GM19397 (cell line): Measurements from ENCODE around the gene PLAGL2.
"Not testable (repeated sequence)": the region's sequence is repeated elsewhere in the genome, so short reads cannot be mapped to it uniquely, and the experiment has no call there.

Experiments used
- ATAC-seq: cut with Tn5 transposase; IDR thresholded peaks from one replicate; pipeline ENCODE4 v1.9.1; 2021; ENCODE audit warnings: mild to moderate bottlenecking, moderate library complexity; ENCODE audit not compliant: unreplicated experiment

PLAGL2 gene

GRCh38 chr20:32207626-32208498 lies at the start of gene PLAGL2, which contains the start of gene POFUT1:
Gene PLAGL2, minus strand, starts transcription at chr20:32207743. Its CDS starts 5,565 bp downstream, at chr20:32202178.
Gene POFUT1, plus strand, starts transcription at chr20:32207880. Its CDS starts 62 bp downstream, at chr20:32207942.
- peak; percentile 88 for ATAC-seq

DNA sequence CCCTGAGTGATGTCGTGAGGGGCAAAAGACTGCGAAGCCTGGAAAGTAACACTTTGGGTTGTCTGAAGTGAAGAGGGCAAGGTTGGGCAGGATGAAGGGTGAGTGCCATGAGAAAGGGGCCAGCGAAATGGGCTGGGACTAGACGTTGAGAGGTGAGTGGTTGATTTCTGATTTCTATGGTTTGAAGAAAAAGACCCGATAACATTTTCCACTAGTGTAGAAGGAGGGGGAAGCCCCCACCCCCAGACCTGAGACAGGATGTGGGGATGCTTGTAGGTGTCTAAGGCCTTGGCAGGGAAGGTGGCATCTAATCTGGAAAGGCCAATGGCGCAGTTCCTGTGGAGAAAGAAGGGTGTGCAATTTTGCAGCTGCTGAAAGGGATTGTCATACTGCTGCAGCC lies 44.6 kb upstream of the PLAGL2 start:
- ATAC-seq = no peak

- no peak for ATAC-seq
Observed at GRCh38 chr20:32251470-32251869, 43.9 kb upstream of the PLAGL2 start.

DNA sequence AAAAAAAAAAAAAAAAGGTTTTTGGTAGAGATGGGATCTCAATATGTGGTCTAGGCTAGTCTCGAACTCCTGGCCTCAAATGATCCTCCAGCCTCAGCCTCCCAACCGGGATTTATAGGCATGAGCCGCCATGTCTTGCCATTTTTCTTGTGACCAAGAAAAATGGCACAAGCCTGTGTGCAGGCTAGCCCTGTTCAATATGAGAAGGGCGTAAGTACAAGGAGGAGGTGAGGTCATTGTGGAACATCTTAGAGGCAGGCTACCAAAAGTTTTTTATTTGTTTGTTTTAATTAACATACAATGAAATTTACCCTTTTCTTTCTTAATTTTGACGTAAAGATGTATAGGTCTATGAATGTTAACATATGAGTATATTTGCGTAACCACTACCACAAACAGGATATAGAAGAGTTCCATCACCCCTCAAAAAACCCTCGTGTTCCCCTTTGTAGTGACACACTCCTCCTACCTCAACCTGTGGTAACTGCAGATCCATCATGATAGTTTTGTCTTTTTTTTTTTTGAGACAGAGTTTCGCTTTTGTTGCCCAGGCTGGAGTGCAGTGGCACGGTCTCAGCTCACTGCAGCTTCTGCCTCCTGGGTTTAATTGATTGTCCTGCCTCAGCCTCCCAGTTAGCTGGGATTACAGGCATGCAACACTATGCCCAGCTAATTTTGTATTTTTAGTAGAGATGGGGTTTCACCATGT lies 41.6 kb upstream of the PLAGL2 start:
- no peak for ATAC-seq

GRCh38 chr20:32248043-32248442 lies 40.5 kb upstream of the PLAGL2 start:
- ATAC-seq = no peak

DNA sequence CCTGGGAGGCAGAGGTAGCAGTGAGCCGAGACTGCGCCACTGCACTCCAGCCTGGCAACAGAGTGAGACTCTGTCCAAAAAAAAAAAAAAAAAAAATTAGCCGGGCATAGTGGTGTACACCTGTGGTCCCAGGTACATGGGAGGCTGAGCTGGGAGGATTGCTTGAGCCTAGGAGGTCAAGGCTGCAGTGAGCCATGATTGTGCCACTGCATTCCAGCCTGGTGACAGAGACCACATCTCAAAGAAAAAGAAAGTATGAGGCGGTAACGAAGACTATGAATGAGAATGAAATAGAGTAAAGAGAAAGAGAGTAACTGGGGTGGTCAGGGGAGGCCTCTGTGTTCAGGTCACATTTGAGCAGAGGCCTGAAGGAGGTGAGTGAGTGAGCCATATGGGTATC lies 38.7 kb upstream of the PLAGL2 start:
- ATAC-seq = not testable (repeated sequence)

- ATAC-seq = no peak
Observed at GRCh38 chr20:32244959-32245358, 37.4 kb upstream of the PLAGL2 start.

- ATAC-seq = no peak
Observed at GRCh38 chr20:32244150-32244823, 36.7 kb upstream of the PLAGL2 start.

DNA sequence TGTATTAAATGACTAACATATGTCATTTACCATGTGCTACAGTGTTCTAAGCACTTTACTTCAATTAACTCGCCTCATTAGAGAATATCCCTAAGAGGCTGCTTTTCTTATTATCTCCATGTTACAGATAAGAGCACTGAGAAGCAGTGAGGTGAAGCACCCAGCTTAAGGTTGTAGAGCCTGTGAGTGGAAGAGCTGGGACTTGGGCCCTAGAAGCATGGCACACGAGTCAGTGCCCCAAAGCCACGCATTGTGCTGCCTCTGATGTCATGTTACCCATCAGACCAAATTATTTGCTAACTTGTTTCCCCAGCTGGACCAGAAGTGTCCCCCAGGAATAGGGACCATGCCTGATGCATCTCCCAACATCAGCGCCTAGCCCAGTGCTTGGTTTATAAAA lies 34.3 kb upstream of the PLAGL2 start:
- ATAC-seq = no peak

- no peak for ATAC-seq
Observed at GRCh38 chr20:32240205-32240604, 32.7 kb upstream of the PLAGL2 start.

DNA sequence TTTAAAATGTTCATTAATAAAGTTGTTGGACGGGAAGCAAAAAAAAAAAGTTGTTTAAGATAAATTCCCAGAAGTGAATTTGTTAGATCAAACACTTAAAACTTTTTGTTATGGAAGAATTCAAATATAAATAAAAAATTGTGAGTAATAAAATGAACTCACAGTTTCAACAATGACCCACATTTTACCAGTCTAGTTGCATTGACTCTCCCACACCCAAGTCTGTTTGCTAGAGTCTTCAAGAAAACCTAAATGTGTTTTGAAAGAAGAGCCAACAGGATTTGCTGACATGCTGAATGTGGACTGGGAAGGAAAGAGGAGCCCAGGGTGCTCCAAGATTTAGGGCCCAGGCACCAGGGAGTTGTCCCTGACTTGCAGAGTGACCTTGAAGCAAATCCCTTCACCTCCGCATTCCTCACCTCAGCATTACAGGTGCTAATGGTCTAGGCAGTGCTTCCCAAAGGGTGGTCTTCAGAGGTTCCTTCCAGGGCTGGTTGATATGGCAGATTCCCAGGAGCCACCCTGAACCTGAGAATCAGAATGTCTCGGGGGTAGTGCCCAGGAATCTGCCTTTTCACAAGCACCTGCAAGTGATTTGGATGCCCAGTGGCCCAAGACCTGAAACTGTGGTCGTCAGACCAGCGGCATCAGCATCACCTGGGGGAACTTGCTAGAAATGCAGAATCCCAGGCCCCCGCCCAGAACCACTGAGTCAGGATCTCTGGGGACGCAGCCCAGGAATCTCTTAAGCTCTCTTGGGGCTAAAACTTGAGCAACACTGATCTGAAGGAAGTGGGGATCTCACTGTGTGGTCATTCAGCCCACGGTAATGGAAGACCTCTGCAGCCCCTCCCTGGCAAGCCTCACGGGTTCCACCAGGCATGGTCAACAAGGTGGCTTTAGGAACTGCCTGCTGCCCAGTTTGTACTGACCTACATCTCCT lies 31.2 kb upstream of the PLAGL2 start:
- no peak for ATAC-seq

DNA sequence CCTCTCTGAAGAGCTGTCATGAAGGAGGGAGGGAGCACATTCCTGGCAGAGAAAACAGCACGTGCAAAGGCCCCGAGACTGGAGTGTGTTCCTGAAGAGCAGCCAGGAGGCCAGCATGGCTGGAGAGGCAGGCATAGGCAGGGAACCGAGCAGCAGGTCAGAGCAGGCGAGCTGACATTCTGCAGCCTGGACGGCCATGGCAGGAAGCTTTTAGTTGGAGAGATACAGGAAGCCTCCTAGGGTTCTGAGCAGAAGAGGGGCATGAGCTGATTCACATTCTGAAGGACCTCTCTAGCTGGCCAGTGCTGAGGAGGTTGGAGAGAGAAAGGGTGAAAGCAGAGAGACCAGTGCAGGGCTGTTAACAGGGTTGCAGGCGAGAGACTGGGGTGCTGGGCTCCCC lies 29.9 kb upstream of the PLAGL2 start:
- ATAC-seq = no peak

DNA sequence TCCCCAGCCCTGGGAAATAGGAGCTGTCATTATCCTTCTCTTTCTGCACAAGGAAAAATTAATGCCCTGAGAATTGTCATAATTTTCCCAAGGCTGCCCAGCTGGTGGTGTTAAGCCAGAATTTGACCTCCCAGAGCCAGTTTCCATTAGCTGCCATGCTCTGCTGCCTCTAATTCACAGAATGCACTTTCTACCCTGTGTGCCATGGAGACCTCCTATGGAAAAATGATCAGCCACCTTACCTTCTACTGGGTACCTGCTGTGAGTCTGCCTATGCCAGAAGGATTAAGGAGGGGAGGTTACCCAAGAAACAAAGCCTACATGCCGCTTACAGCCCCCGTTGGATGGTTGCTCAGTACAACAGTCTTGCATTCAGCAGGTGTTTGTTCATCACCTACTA lies 29.3 kb upstream of the PLAGL2 start:
- no peak for ATAC-seq

DNA sequence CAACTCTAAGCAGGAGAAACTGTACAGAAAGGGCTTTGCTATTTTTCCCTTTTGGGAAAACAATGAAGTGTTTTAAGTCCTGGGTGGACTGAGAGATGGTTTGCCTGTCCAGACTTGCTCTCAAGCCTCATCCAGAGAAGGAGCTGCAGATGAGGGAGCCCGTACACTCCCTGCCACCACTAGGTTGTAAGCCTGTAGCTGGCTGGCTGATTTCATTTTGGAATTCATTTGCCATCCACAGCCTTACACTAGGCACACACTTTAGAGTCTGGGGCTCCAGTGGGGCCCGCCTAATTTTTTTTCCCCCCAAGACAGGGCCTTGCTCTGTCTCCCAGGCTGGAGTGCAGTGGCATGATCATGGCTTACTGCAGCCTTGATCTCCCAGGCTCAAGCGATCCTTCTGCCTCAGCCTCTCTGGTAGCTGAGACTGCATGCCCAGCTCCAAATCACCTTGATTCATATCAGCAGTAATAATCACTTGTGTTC lies 28.5 kb upstream of the PLAGL2 start:
- no peak for ATAC-seq

DNA sequence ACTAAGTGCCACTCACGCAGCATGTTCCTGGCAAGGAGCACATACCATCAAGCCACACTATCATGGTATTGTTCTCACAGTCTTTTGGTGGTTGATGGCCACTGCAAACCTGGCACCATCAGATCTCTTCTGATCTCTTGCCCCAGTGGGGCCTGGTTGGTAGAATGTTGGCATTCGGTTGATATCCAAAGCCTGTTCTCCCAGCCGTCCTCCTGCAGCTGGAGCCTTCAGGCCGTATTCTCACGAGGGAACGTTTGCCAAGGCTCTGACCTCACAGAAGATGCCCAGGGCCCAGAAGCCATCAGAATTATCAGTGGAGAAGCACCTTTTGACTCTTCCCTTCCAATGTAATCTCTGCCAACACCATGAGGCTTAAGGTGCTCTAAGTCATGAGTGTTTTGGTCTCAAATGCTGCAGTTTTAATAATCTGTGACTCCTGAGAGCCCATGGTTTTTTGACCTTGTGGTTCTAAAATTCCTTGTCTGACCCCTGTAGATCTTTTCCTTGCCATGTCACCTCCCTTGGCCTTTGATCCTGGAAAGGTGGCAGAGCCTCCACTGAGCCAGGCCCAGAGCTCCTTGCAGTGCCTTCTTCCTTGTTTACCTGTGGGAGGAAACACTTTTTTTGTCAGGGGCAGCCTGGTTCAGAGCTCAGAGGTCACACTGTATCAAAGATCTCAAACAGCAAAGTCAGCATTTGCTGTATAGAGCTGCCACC lies 27.9 kb upstream of the PLAGL2 start:
- ATAC-seq = no peak

GRCh38 chr20:32234135-32234808 lies 26.7 kb upstream of the PLAGL2 start:
- ATAC-seq = no peak

DNA sequence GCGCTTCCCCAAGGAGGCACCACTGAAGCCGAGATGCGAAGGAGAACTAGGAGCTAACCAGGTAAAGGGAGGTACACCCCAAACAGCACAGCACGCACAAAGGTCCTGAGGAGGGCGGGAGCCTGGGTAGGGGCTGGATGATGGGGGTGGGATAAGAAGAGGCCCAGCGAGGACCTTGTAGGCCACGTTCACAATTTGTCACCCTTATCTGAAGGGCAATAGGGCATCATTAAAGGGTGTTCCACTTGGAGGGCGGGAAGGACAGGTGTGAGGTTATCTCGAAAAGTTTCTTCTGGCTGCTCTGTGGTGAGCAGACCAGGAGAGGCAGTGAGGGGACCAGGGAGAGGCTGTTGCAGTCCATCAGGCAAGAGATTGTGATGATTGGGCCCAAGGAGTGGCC lies 25.7 kb upstream of the PLAGL2 start:
- no peak for ATAC-seq

DNA sequence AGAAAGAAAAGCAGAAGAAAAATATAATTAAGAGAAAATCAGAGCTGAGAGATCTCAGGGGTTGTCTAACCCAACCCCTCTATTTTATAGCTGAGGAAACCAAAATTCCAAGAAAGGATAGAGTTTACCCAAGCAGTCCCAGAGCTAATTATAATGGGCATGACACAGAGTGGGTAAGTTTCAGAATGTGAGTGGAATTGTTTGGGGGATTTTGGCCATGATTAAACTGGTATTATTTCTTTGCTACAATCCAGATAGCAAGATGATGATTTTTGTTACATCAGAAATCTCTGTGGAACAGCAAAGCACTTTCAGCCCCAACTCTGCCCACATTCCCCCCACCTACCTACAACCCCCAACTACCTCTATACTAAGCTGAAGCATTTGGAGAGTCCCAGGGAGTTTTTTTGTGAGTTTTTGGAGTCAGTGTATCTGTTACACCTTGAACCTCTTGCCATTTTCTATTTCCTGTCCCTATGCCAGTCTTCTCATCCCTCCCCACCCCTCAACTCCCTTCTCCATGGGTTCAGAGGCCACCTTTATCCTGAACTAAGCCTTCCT lies 24.9 kb upstream of the PLAGL2 start:
- ATAC-seq = no peak

DNA sequence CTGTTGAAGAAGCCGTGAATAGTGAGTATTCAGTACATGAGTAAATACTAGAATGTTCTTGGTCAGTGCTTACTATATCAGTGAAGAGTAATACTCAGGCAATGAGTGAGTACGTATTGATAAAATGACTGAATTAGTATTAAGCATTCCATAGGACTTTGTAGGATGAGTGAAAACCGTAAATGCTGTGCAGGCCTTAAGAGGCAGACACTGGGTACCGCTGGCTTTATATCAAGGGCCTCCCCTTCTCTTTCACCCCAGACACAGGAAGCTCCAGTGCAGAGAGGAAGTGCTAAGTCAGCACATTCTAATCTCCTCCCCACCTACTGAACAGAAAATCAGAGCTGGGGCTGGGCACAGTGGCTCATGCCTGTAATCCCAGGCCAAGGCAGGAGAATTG lies 24.3 kb upstream of the PLAGL2 start:
- ATAC-seq = no peak
